IMR-90 (cell line): Measurements from ENCODE around the gene ZBTB4. TPM values are rescaled to one million over a fixed set of nuclear protein-coding genes. Genes with fewer than 3 reads are reported as not detected.

ENCODE experiments used
- ATAC-seq: fragments of 200-7000 bp; cut with Tn5 transposase; 2 replicates; pipeline ENCODE4 v1.9.1; 2020; ENCODE audit warnings: low read depth, mild to moderate bottlenecking, moderate library complexity
- BruUV-seq: library from RNA; stranded (reverse); fragments of 400-500 nt; replicated peaks from 2 replicates; lab custom pipeline; 2021; lab: Mats Ljungman, UMichigan
- CTCF ChIA-PET: fragments of 300-600 bp; formaldehyde crosslinking; extraction: SDS; loops from one replicate; lab custom pipeline; 2021; ENCODE audit warnings: antibody characterized with exemption; lab: Yijun Ruan, JAX
- POLR2A ChIA-PET: fragments of 300-600 bp; sonication (Branson Sonifier 250); formaldehyde crosslinking; loops from one replicate; lab custom pipeline; 2022; ENCODE audit warnings: antibody characterized with exemption; ENCODE audit not compliant: unreplicated experiment; lab: Charles Lee
- DNase-seq: peaks from one replicate; pipeline ENCODE4 v3.0.0; 2013
- H2AFZ ChIP-seq: replicated peaks from 2 replicates; pipeline ENCODE3; 2013; ENCODE audit warnings: low read length, mild to moderate bottlenecking; ENCODE audit not compliant: poor library complexity
- H2AK5ac ChIP-seq: 2 replicates; pipeline ENCODE4 v1.6.1; 2013; ENCODE audit warnings: low read depth, low read length, inconsistent platforms
- H2AK9ac ChIP-seq: replicated peaks from 2 replicates; pipeline ENCODE3; 2013; ENCODE audit warnings: mild to moderate bottlenecking, low read depth, low read length, moderate library complexity; ENCODE audit not compliant: poor library complexity
- H2BK120ac ChIP-seq: 2 replicates; pipeline ENCODE4 v1.6.1; 2013; ENCODE audit warnings: low read depth, low read length, inconsistent platforms
- H2BK15ac ChIP-seq: 3 replicates; pipeline ENCODE4 v1.6.1; 2013; ENCODE audit warnings: low read depth, low read length, inconsistent platforms
- H2BK20ac ChIP-seq: 2 replicates; pipeline ENCODE4 v1.6.1; 2013; ENCODE audit warnings: low read depth, mild to moderate bottlenecking, inconsistent platforms, low read length, moderate library complexity
- H2BK5ac ChIP-seq: 2 replicates; pipeline ENCODE4 v1.6.1; 2013; ENCODE audit warnings: mild to moderate bottlenecking, low read depth, low read length, inconsistent platforms; ENCODE audit not compliant: poor library complexity, severe bottlenecking
- H3K14ac ChIP-seq: replicated peaks from 2 replicates; pipeline ENCODE4 v1.6.1; 2013; ENCODE audit warnings: low read depth, low read length, inconsistent platforms
- H3K18ac ChIP-seq: 2 replicates; pipeline ENCODE4 v1.6.1; 2013; ENCODE audit warnings: low read depth, low read length, control low read depth
- H3K23ac ChIP-seq: 2 replicates; pipeline ENCODE4 v1.6.1; 2013; ENCODE audit warnings: low read depth, low read length, inconsistent platforms
- H3K27ac ChIP-seq: 2 replicates; pipeline ENCODE4 v1.5.1; 2013; ENCODE audit warnings: mild to moderate bottlenecking, control low read depth, low read length; ENCODE audit not compliant: insufficient read depth
- H3K27me3 ChIP-seq: 2 replicates; pipeline ENCODE4 v1.6.1; 2013; ENCODE audit warnings: low read length; ENCODE audit not compliant: control insufficient read depth, insufficient read depth
- H3K36me3 ChIP-seq: 2 replicates; pipeline ENCODE4 v1.6.1; 2013; ENCODE audit warnings: low read length, mixed read lengths; ENCODE audit not compliant: control insufficient read depth, insufficient read depth
- H3K4ac ChIP-seq: 2 replicates; pipeline ENCODE4 v1.6.1; 2013; ENCODE audit warnings: low read depth, low read length, inconsistent platforms
- H3K4me1 ChIP-seq: 2 replicates; pipeline ENCODE4 v1.6.1; 2013; ENCODE audit warnings: low read length, mixed read lengths; ENCODE audit not compliant: control insufficient read depth, insufficient read depth
- H3K4me2 ChIP-seq: 2 replicates; pipeline ENCODE4 v1.6.1; 2013; ENCODE audit warnings: low read depth, mild to moderate bottlenecking, control low read depth, low read length, moderate library complexity
- H3K4me3 ChIP-seq: 2 replicates; pipeline ENCODE4 v1.5.1; 2013; ENCODE audit warnings: low read depth, mild to moderate bottlenecking, control low read depth, low read length, moderate library complexity; ENCODE audit not compliant: insufficient read depth
- H3K56ac ChIP-seq: 2 replicates; pipeline ENCODE4 v1.6.1; 2013; ENCODE audit warnings: low read length, inconsistent platforms; ENCODE audit not compliant: insufficient read depth; ENCODE audit errors: extremely low read depth
- H3K79me1 ChIP-seq, 2 experiments: 2 replicates each; pipeline ENCODE4 v1.6.1; 2013; ENCODE audit warnings: low read length in 2 of 2, inconsistent platforms in 1 of 2, low read depth in 1 of 2
- H3K9ac ChIP-seq: 2 replicates; pipeline ENCODE4 v1.6.1; 2013; ENCODE audit warnings: low read depth, low read length, control low read depth
- H3K9me1 ChIP-seq: 2 replicates; pipeline ENCODE4 v1.6.1; 2013; ENCODE audit warnings: low read length, inconsistent platforms; ENCODE audit not compliant: insufficient read depth
- H3K9me3 ChIP-seq: 2 replicates; pipeline ENCODE4 v1.6.1; 2013; ENCODE audit warnings: low read length; ENCODE audit not compliant: control insufficient read depth, insufficient read depth
- H4K20me1 ChIP-seq: 2 replicates; pipeline ENCODE4 v1.6.1; 2013; ENCODE audit warnings: low read length, inconsistent platforms; ENCODE audit not compliant: insufficient read depth
- H4K5ac ChIP-seq: 2 replicates; pipeline ENCODE4 v1.6.1; 2013; ENCODE audit warnings: mild to moderate bottlenecking, low read depth, low read length, control low read depth
- H4K8ac ChIP-seq, 2 experiments: 2 replicates each; pipeline ENCODE4 v1.6.1; 2013; ENCODE audit warnings: low read depth in 2 of 2, low read length in 2 of 2, control low read depth in 1 of 2, inconsistent platforms in 1 of 2
- H4K91ac ChIP-seq: 2 replicates; pipeline ENCODE4 v1.6.1; 2013; ENCODE audit warnings: low read depth, low read length, inconsistent platforms; ENCODE audit not compliant: insufficient read depth
- BHLHE40 ChIP-seq: fragments of 150-350 bp; IDR thresholded peaks from 2 replicates; pipeline ENCODE4 v1.6.1; 2016; ENCODE audit warnings: mild to moderate bottlenecking, low read depth, low read length
- CEBPB ChIP-seq: IDR thresholded peaks from 2 replicates; pipeline ENCODE4 v1.6.1; 2012; ENCODE audit warnings: low read depth, low read length, improper control_type of control experiment
- FOS ChIP-seq: fragments of 150-350 bp; IDR thresholded peaks from 2 replicates; pipeline ENCODE4 v1.6.1; 2016; ENCODE audit warnings: low read depth, low read length
- MAZ ChIP-seq: IDR thresholded peaks from 2 replicates; pipeline ENCODE4 v1.6.1; 2012; ENCODE audit warnings: low read depth, mild to moderate bottlenecking, low read length, improper control_type of control experiment, moderate library complexity, borderline replicate concordance
- MXI1 ChIP-seq: IDR thresholded peaks from 2 replicates; pipeline ENCODE4 v1.6.1; 2012; ENCODE audit warnings: low read depth, mild to moderate bottlenecking, low read length, moderate library complexity, borderline replicate concordance
- POLR2A ChIP-seq: IDR thresholded peaks from 2 replicates; pipeline ENCODE4 v1.6.1; 2012; ENCODE audit warnings: mild to moderate bottlenecking, low read depth, low read length
- RAD21 ChIP-seq: IDR thresholded peaks from 2 replicates; pipeline ENCODE4 v1.6.1; 2012; ENCODE audit warnings: low read length, improper control_type of control experiment
- RFX5 ChIP-seq: IDR thresholded peaks from 2 replicates; pipeline ENCODE4 v1.8.0; 2012; ENCODE audit warnings: low read depth, mild to moderate bottlenecking, low read length, moderate library complexity
- SMC3 ChIP-seq: fragments of 150-350 bp; IDR thresholded peaks from 2 replicates; pipeline ENCODE4 v1.6.1; 2016; ENCODE audit warnings: low read depth, mild to moderate bottlenecking, antibody characterized with exemption, low read length, moderate library complexity
- WGBS, 2 experiments: methylation state at CpG; one replicate each; pipeline versions ENCODE4 v1.1.5 to v1.1.7; 2013; ENCODE audit warnings: missing lambda C conversion rate in 2 of 2; ENCODE audit not compliant: insufficient read length in 1 of 2; ENCODE audit errors: extremely low coverage in 2 of 2; 5-methylcytosine and 5-hydroxymethylcytosine counted together
- dilution Hi-C: fragments of 300-500 bp; cut with HindIII; formaldehyde crosslinking; loops from one replicate; pipeline ENCODE4 v1.14.3; 2018; ENCODE audit warnings: low sequenced_read_pairs; ENCODE audit not compliant: unreplicated experiment
- in situ Hi-C: fragments of 300-500 bp; cut with MboI; formaldehyde crosslinking; loops from 3 replicates; pipeline ENCODE4 v1.14.3; 2019; ENCODE audit warnings: low sequenced_read_pairs, inconsistent platforms, mixed read lengths
- intact Hi-C: fragments of 100-400 bp; cut with micrococcal nuclease; formaldehyde crosslinking; loops from 2 replicates; pipeline ENCODE4 v1.10.0; 2022
- polyA plus RNA-seq, 3 experiments: library from polyadenylated mRNA; depleted of rRNA; stranded (reverse); fragments of >200 nt; gene quantifications; 2 replicates each; pipeline ENCODE4 v1.2.3, GENCODE V29; 2012; ENCODE audit warnings: low replicate concordance in 1 of 3
- total RNA-seq: library from RNA; depleted of rRNA; stranded (reverse); fragments of >200 nt; gene quantifications from 2 replicates; pipeline ENCODE4 v1.2.3, GENCODE V29; 2012
- TF ChIP-seq, protein P1 (sequence below): fragments of 150-350 bp; IDR thresholded peaks from 2 replicates; pipeline ENCODE4 v1.6.1; 2017; ENCODE audit warnings: mild to moderate bottlenecking, antibody characterized with exemption, low read length, low read depth
- TF ChIP-seq, protein P2 (sequence below): conservative IDR thresholded peaks from 2 replicates; pipeline ENCODE4 v1.5.1; 2012; ENCODE audit warnings: mild to moderate bottlenecking, low read depth, low read length, improper control_type of control experiment

Gene ZBTB4
- total and polyA plus RNA-seq, 2 of the 4 experiments (the other 2 are of a cell fraction) = 6.3 to 20.3 TPM

DNA sequence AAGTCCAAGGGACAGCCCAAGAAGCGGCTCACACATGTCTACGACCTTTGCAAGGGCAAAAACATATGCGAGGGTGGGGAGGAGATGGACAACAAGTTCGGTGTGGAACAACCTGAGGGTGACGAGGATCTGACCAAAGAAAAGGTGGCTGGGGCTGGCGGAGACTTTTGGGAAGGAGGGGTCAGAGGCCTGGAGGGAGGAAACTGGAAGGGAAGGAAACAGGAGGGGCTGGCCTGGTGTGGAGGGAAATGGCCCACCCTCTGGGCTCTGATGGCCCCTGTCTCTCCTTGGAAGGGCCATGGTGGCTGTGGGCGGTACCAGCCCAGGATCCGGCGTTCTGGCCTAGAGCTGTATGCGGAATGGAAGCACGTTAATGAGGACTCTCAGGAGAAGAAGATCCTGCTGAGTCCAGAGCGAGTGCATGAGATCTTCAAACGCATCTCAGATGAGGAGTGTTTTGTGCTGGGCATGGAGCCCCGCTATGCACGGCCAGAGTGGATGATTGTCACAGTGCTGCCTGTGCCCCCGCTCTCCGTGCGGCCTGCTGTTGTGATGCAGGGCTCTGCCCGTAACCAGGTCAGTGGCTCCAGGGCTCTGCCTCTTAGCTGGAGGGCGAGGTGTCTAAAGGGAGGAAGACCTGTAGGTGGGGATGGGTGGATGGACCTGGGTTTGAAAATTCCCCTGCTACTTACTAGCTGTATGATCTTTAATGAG is 17.2 kb upstream of the ZBTB4 start:
- Histone ChIP-seq H3K9ac (no peak overlapping the region), H3K56ac (no peak overlapping the region), H2BK15ac (no peak overlapping the region), H3K79me1 (peaks cover 51 to 69% of the 10 kb centered on the region in 2 experiments), H2AK5ac (no peak overlapping the region), H2AK9ac (no peak overlapping the region), H3K9me1 (peaks cover 12% of the 10 kb centered on the region; the same call in 1 of the 2 replicates), H4K8ac (no peak overlapping the region), H2BK120ac (no peak overlapping the region), H3K27me3 (no peaks in the 10 kb centered on the region), H2BK5ac (no peak overlapping the region), H4K20me1 (peaks cover 56% of the 10 kb centered on the region), H2AFZ (no peak overlapping the region), H3K4me1 (no peaks in the 10 kb centered on the region), H3K14ac (no peak overlapping the region), H3K4me2 (no peak overlapping the region), H3K18ac (no peak overlapping the region), H3K9me3 (no peaks in the 10 kb centered on the region), H4K91ac (no peak overlapping the region), H3K36me3 (peaks cover 58% of the 10 kb centered on the region), H4K5ac (no peak overlapping the region), H3K4ac (no peak overlapping the region), H3K23ac (no peak overlapping the region), H3K4me3 (no peak overlapping the region), H2BK20ac (no peak overlapping the region), H3K27ac (no peak overlapping the region)
- TSS peak; percentile 84 for BruUV-seq
- ATAC-seq (no peak), DNase-seq (no peak)
- ChIA-PET CTCF (no interaction called here), POLR2A (no interaction called here)
- dilution Hi-C loops (no loop called here), in situ Hi-C loops (no loop called here), intact Hi-C loops (no loop called here)
- no peak for TF ChIP-seq BHLHE40
- TF ChIP-seq FOS = no peak
- no peak for TF ChIP-seq RAD21
- no peak for TF ChIP-seq RFX5
- TF ChIP-seq, protein P1, sequence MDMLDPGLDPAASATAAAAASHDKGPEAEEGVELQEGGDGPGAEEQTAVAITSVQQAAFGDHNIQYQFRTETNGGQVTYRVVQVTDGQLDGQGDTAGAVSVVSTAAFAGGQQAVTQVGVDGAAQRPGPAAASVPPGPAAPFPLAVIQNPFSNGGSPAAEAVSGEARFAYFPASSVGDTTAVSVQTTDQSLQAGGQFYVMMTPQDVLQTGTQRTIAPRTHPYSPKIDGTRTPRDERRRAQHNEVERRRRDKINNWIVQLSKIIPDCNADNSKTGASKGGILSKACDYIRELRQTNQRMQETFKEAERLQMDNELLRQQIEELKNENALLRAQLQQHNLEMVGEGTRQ = no peak
- TF ChIP-seq MXI1 = no peak
- TF ChIP-seq MAZ = no peak
- no peak for TF ChIP-seq SMC3
- no peak for TF ChIP-seq CEBPB
- TF ChIP-seq POLR2A = no peak
- TF ChIP-seq, protein P2, sequence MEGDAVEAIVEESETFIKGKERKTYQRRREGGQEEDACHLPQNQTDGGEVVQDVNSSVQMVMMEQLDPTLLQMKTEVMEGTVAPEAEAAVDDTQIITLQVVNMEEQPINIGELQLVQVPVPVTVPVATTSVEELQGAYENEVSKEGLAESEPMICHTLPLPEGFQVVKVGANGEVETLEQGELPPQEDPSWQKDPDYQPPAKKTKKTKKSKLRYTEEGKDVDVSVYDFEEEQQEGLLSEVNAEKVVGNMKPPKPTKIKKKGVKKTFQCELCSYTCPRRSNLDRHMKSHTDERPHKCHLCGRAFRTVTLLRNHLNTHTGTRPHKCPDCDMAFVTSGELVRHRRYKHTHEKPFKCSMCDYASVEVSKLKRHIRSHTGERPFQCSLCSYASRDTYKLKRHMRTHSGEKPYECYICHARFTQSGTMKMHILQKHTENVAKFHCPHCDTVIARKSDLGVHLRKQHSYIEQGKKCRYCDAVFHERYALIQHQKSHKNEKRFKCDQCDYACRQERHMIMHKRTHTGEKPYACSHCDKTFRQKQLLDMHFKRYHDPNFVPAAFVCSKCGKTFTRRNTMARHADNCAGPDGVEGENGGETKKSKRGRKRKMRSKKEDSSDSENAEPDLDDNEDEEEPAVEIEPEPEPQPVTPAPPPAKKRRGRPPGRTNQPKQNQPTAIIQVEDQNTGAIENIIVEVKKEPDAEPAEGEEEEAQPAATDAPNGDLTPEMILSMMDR = no peak
- WGBS, 2 experiments = 94% methylated on average over 11 of the region's 20 CpGs; no CpG with 5 or more reads in 1 of the 2 experiments
